ENCODE measurements around the gene TLE2. TPM values are rescaled to one million over a fixed set of nuclear protein-coding genes. Genes with fewer than 3 reads are reported as not detected.

Gene TLE2
- total RNA-seq, 1 donor from 2014 or later = 53.2 TPM

DNA sequence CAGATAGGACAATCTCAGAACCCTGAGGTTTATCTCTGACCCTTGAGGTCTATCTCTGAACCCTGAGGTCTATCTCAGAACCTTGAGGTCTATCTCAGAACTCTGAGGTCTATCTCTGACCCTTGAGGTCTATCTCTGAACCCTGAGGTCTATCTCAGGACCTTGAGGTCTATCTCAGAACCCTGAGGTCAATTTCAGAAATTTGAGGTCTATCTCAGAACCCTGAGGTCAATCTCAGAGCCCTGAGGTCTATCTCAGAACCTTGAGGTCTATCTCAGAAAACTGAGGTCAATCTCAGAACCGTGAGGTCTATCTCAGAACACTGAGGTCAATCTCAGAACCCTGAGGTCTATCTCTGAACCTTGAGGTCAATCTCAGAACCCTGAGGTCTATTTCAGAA lies 2.3 kb downstream of the TLE2 start:
- intact Hi-C loops (cut with micrococcal nuclease) = no loop called here
- TF ChIP-seq, protein P1, sequence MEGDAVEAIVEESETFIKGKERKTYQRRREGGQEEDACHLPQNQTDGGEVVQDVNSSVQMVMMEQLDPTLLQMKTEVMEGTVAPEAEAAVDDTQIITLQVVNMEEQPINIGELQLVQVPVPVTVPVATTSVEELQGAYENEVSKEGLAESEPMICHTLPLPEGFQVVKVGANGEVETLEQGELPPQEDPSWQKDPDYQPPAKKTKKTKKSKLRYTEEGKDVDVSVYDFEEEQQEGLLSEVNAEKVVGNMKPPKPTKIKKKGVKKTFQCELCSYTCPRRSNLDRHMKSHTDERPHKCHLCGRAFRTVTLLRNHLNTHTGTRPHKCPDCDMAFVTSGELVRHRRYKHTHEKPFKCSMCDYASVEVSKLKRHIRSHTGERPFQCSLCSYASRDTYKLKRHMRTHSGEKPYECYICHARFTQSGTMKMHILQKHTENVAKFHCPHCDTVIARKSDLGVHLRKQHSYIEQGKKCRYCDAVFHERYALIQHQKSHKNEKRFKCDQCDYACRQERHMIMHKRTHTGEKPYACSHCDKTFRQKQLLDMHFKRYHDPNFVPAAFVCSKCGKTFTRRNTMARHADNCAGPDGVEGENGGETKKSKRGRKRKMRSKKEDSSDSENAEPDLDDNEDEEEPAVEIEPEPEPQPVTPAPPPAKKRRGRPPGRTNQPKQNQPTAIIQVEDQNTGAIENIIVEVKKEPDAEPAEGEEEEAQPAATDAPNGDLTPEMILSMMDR (IDR thresholded peaks at IDR 0.05; ENCODE audit: borderline replicate concordance) = no peak

DNA sequence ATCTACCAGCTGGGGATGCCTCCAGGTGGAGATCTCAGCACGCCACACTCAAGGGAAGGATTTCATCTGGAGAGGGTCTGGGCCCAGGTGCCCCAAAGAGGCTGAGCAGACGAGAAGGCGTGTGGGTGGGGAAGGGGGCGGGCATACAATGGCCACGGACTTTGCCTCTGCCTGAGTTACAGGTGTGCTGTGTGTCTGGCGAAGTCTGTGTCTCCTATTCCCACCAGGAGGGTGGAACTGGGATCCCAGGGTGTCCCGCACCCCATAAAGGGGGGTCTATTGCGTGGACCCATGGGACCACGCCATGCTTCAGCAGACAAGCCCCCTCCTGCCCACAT lies 3.6 kb downstream of the TLE2 start:
- H3K27me3 ChIP-seq (ENCODE audit: low read depth) = no peaks in the 10 kb centered on the region
- H3K9me3 ChIP-seq (replicated peaks) = no peaks in the 10 kb centered on the region
- no peaks in the 10 kb centered on the region for H3K36me3 ChIP-seq
- DNase-seq = no peak
- intact Hi-C loops (cut with micrococcal nuclease) = no loop called here
- peaks cover 19% of the 10 kb centered on the region for H3K4me1 ChIP-seq
- TF ChIP-seq, protein P1 (IDR thresholded peaks at IDR 0.05; ENCODE audit: borderline replicate concordance) = no peak
- H3K4me3 ChIP-seq = no peak overlapping the region
- no peak overlapping the region for H3K27ac ChIP-seq (replicated peaks)

More for the DNA sequence above, 2.3 kb downstream of the TLE2 start:
- Histone ChIP-seq H3K27me3 (ENCODE audit: low read depth) (no peaks in the 10 kb centered on the region), H3K27ac (replicated peaks) (no peak overlapping the region), H3K4me3 (no peak overlapping the region), H3K4me1 (peaks cover 19% of the 10 kb centered on the region), H3K36me3 (no peaks in the 10 kb centered on the region), H3K9me3 (replicated peaks) (no peaks in the 10 kb centered on the region)
- DNase-seq = no peak

DNA sequence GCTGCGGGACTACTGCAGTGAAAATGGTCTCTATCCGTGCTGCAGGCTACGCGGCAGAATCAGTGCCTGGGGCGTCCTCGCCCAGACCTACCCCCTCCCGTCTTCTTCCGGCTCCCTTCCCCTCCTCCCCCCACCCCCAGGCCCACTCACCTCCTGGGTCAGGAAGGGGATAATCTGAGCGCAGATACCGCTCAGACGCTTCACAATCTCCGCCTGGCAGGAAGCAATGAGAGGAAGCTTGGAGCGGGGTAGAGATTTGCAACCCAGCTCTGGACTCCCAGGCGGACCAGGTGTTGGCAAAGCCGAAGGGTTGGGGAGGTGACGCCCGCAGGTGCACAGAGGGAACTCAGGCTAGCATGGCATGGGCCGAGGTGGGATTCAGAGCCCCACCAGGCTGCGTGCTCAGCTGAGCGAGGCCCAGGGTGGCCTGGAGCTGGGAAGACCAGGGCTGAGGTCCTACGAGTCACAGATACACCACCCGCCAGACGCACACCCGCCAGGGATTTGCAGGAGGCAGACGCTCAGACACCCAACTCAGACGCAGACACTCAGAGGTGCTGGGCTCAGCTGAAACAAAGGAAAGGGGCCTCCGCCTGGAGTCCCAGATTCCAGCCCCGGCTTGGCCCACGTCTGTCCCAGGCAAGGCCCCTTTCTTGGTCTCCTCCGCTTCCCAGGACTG lies 4.1 kb downstream of the TLE2 start:
- DNase-seq = no peak
- peaks cover 2% of the 10 kb centered on the region for H3K36me3 ChIP-seq
- no peaks in the 10 kb centered on the region for H3K27me3 ChIP-seq (ENCODE audit: low read depth)
- no peak overlapping the region for H3K27ac ChIP-seq (replicated peaks)
- intact Hi-C loops (cut with micrococcal nuclease) = no loop called here
- no peaks in the 10 kb centered on the region for H3K9me3 ChIP-seq (replicated peaks)
- no peak overlapping the region for H3K4me3 ChIP-seq
- peaks cover 19% of the 10 kb centered on the region for H3K4me1 ChIP-seq
- TF ChIP-seq, protein P1 (IDR thresholded peaks at IDR 0.05; ENCODE audit: borderline replicate concordance) = no peak

DNA sequence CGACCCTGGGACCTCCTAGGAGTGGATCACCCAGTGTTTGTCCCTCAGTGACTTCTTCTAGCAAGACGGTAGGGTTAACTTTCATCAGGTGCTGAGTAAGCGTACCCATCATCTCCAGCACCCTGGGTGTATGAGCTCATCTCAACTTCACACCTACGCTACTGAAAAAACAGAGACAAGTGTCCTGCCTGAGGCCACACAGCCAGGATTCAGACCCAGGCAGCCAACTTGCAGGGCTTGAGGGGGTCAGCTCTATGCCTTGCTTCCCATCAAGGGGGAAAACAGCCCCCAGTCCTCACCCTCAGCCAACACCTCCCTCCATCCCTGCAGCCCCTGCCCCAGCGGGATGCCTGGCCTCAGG lies 4.6 kb downstream of the TLE2 start:
- intact Hi-C loops (cut with micrococcal nuclease) = no loop called here

DNA sequence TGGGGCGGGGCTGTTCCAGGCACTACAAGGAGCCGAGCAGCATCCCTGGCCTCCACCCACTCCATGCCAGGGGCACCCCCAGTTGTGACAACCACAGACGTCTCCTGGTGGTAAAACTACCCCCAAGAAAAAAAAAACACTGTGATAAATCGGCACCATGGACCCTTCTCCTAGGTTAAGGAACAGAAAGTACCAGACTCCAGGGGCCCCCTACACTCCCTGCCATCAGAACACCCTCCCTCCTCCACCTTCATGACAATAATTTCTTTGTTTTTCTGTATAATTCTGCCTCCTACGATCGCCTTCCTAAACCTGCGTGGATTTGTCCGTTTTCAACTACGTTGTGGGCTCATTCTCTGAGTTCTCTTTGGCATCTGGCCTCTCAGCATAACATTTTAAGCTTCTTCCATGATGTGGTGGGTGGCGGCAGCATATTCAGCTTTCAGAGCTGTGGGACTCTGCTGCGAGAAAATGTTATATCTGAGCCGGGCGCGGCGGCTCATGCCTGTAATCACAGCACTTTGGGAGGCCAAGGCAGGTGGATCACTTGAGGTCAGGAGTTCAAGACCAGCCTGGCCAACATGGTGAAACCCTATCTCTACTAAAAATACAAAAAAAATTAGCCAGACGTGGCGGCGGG lies 8.6 kb downstream of the TLE2 start:
- Histone ChIP-seq H3K4me1 (no peaks in the 10 kb centered on the region), H3K27ac (replicated peaks) (no peak overlapping the region), H3K9me3 (replicated peaks) (no peaks in the 10 kb centered on the region), H3K36me3 (peaks cover 12% of the 10 kb centered on the region), H3K4me3 (no peak overlapping the region), H3K27me3 (ENCODE audit: low read depth) (no peaks in the 10 kb centered on the region)
- intact Hi-C loops (cut with micrococcal nuclease) = no loop called here
- no peak for DNase-seq
- TF ChIP-seq, protein P1 (IDR thresholded peaks at IDR 0.05; ENCODE audit: borderline replicate concordance) = no peak

More for the DNA sequence above, 4.6 kb downstream of the TLE2 start:
- no peak overlapping the region for H3K27ac ChIP-seq (replicated peaks)
- H3K36me3 ChIP-seq = peaks cover 7% of the 10 kb centered on the region
- no peaks in the 10 kb centered on the region for H3K9me3 ChIP-seq (replicated peaks)
- no peak for DNase-seq
- peaks cover 14% of the 10 kb centered on the region for H3K4me1 ChIP-seq
- TF ChIP-seq, protein P1 (IDR thresholded peaks at IDR 0.05; ENCODE audit: borderline replicate concordance) = no peak
- no peak overlapping the region for H3K4me3 ChIP-seq
- no peaks in the 10 kb centered on the region for H3K27me3 ChIP-seq (ENCODE audit: low read depth)

All from left ventricle myocardium inferior (tissue), 1 donor.